ENCODE results near the gene LONP1.

Gene LONP1

GRCh38 chr19:5680437-5681368 is 39.2 kb downstream of the LONP1 start, which contains the start of the genes HSD11B1L and MICOS13 (continued):
- TF ChIP-seq ZNF513 (tag by site-specific recombination; IDR thresholded peaks at IDR 0.05) (no peak), KLF17 (tag by site-specific recombination; IDR thresholded peaks at IDR 0.05) (0 out of 2 replicates have a peak, but pooled peaks have one; percentile 10), ZSCAN18 (tag by site-specific recombination; IDR thresholded peaks at IDR 0.05) (no peak), GFI1B (tag by site-specific recombination; IDR thresholded peaks at IDR 0.05) (no peak), GLIS1 (tag by site-specific recombination; IDR thresholded peaks at IDR 0.05) (peak; percentile 48), ZNF146 (tag by site-specific recombination; IDR thresholded peaks at IDR 0.05) (no peak; the same call in 1 of the 2 replicates), ZBTB7A (tag by site-specific recombination; IDR thresholded peaks at IDR 0.05; ENCODE audit: low read depth) (peak; percentile 12), ZNF776 (tag by site-specific recombination; IDR thresholded peaks at IDR 0.05; ENCODE audit: borderline replicate concordance) (no peak), ZFP3 (tag by site-specific recombination; IDR thresholded peaks at IDR 0.05; ENCODE audit: low read depth) (no peak), ZNF777 (tag by site-specific recombination; IDR thresholded peaks at IDR 0.05; ENCODE audit: borderline replicate concordance) (0 out of 2 replicates have a peak, but pooled peaks have one; percentile 30), SCRT2 (tag by site-specific recombination; IDR thresholded peaks at IDR 0.05) (peak; percentile 39; the same call in 1 of the 2 replicates), TSHZ1 (tag by site-specific recombination; IDR thresholded peaks at IDR 0.05; ENCODE audit: borderline replicate concordance) (no peak), HOXC10 (CRISPR knock-in tag; IDR thresholded peaks at IDR 0.05) (no peak), SP7 (tag by site-specific recombination; IDR thresholded peaks at IDR 0.05) (peak; percentile 38), ZBTB21 (tag by site-specific recombination; IDR thresholded peaks at IDR 0.05) (no peak), ZNF549 (tag by site-specific recombination; IDR thresholded peaks at IDR 0.05) (no peak), ZNF792 (tag by site-specific recombination; IDR thresholded peaks at IDR 0.05) (no peak), ZNF16 (tag by site-specific recombination; IDR thresholded peaks at IDR 0.05; ENCODE audit: low read depth) (no peak), ZNF518A (tag by site-specific recombination; conservative IDR thresholded peaks at IDR 0.05; ENCODE audit: low read depth) (no peak), ZNF555 (tag by site-specific recombination; conservative IDR thresholded peaks at IDR 0.05) (no peak), ZBTB17 (tag by site-specific recombination; IDR thresholded peaks at IDR 0.05) (peak; percentile 98), ZNF529 (tag by site-specific recombination; IDR thresholded peaks at IDR 0.05; ENCODE audit: insufficient replicate concordance) (no peak), ZNF707 (tag by site-specific recombination; IDR thresholded peaks at IDR 0.05) (no peak), HOXD13 (CRISPR knock-in tag; IDR thresholded peaks at IDR 0.05; ENCODE audit: borderline replicate concordance) (no peak), ZNF202 (tag by site-specific recombination; IDR thresholded peaks at IDR 0.05; ENCODE audit: borderline replicate concordance) (no peak), ZNF274 (IDR thresholded peaks at IDR 0.05; ENCODE audit: low read length) (no peak), ZNF274 (tag by site-specific recombination; IDR thresholded peaks at IDR 0.05; ENCODE audit: borderline replicate concordance) (no peak)
